DMS79 treated with DMSO at 0.1 percent for 48 hours (cell line): Measurements from ENCODE around the gene MYO18B.

Experiments used
- DNase-seq: peaks from one replicate; lab custom pipeline; 2025; lab: John Stamatoyannopoulos, UW

MYO18B gene

DNA sequence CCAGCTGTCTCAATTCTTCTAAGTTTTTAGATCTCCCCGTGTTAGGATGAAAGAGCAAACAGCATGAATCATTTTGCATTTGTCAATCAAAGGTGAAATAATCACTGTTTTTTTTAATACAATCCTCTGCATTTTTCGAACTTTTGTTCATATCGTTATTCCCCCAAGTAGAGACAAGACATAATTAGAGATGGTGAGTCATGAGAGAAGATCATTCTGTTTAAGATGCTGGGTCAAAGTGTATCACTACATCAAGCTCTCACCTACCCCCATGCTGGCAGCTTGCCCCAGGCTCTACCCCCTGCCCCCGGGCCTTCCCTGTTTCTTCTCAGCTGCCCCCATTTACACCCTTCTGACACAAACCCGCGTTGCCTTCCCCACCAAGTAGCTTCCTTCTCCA is 30.5 kb upstream of the MYO18B start:
- DNase-seq = no peak

DNA sequence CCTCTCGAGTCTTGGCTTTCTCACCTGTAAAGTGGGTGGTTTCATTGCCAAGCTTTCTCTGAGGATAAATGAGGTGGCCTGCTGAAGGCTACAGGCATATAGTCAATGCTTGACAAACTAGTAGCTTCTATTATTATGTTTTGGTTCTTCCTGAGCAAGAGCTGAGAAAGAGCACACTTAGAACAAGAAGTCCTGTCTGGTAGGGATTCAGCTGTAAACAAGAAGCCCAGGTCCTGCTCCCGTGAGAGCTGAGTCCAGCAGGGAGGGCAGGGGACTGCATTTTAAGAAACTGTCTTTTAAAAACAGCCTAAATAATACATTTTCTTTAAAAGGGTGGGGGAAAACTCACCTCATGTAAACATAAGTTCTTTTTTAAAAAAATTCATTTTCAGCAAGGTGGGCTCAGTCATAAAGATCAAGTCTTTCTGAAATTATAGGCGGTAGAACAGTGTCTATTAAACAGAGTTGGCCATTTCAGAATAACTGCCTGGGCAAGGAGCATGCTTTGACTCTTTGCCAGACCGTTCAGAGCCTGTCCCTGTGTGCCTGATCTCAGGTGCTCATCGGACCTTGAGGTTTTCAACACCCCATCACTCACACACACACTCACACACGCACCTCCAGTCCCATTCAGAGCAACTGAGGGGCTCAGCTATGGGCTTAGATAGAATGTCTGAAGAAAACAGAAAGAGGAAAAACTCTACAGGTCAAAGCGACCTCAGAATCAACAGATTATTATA is 29.2 kb upstream of the MYO18B start:
- peak; percentile 12 for DNase-seq

DNA sequence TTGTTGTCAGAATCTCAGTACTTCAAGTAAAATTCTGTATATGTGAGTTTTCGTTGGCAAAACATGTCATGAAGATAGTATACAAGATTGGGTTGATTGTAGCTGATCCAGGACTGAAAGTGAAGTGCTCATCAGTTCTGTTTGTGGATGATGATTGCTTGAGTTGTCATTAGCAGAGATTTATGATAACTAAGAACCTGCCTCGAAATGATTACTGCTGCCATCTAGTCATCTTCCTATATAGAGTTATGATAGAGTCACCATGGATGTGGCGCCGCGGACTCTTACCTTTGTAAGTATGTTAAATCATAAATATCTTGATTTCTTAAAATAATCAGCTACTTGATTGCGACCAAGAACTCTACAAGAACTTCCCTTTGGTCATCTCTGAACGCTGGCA is 27.9 kb upstream of the MYO18B start:
- DNase-seq = no peak

DNA sequence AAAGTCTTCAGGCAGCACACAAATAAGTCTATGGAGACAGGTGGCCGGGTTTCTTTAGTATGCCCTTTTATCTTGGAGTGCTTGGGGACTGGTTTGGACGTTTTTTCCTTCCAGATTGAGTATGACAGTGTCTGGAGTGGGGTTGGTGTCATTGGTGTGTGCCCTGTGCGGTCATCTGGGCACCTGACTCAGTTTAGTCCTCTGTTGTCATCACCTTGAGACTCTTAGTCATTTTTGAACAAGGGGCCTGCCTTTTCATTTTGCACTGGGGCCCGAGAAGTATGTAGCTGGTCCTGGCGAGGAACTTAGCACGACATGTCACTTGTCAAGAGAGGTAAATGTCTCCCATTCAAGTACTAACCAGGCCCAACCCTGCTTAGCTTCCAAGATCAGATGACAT is 27.2 kb upstream of the MYO18B start:
- DNase-seq = no peak

DNA sequence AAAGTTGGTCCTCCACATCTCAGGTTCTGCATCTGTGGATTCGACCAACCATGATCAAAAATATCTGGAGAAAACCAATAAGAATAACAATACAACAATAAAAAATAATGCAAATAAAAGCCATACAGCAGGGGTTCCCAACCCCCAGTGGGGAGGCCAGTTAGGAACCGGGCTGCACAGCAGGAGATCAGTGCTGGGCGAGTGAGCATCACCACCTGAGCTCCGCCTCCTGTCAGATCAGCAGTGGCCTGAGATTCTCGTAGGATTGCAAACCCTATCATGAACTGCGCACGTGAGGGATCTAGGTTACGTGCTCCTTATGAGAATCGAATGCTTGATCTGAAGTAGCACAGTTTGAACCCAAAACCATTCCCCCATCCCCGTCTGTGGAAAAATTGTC is 25.4 kb upstream of the MYO18B start:
- DNase-seq = no peak

DNA sequence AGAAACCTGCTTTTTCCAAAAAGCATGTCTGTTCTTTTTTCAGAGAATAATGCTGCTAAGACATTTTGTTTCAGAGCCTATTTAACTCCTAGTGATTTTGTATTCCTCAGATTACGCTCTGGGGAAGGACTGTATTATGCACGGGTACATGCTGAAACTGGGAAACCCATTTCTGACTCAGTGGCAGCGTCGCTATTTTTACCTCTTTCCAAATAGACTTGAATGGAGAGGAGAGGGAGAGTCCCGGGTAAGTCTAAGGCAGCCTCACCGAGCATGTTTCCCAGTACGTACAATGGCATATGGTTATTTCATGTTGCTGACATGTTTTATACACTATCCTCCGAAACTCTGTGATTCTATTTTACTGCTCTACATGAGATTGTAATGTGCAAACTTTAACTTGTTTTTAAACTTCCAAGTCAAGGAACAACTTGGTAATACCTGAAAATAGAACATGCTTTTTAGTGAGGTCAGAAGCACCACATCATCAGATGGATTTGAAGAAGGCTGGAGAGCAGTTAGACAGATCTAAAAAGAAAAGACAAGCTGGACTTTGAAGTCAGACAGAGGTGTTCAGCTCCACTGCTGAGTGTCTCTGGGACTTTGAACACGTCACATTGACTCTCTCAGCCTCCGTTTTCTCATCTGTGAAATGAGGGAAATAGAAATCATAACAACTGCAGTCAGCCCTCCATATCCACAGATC is 23.7 kb upstream of the MYO18B start:
- no peak for DNase-seq

DNA sequence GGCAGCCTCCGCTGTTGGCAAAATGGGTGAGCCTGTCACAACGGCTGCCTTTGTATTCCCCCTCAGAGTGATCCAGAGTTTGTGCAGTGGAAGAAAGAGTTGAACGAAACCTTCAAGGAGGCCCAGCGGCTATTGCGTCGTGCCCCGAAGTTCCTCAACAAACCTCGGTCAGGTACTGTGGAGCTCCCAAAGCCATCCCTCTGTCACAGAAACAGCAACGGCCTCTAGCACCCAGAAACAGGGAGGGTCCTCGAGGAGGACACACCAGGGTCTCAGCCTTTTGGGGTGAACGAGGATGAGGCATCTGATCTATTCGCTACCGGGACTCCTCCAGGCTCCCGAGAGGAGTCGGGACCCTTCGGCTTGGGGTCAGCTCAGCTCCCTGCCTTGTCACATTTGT is 19.8 kb upstream of the MYO18B start:
- DNase-seq = no peak

DNA sequence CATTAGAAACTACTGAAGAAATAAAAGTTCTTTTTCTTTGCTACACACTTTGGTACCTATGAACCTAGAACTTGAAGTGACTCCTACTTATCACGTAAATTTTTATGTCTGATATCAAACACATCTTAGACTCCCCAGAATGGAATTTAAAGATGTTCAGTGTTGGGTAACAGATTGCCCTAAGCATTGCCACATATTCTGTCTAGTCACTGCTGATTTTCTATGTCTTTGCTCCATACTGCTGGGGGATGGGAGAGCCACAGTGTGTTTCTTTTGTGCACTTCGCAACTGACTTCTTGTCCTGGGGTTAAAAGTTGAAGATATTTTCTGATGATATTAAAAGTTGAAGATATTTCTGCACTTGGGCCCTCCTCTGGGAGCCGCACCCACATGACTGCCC is 19.4 kb upstream of the MYO18B start:
- DNase-seq = no peak

DNA sequence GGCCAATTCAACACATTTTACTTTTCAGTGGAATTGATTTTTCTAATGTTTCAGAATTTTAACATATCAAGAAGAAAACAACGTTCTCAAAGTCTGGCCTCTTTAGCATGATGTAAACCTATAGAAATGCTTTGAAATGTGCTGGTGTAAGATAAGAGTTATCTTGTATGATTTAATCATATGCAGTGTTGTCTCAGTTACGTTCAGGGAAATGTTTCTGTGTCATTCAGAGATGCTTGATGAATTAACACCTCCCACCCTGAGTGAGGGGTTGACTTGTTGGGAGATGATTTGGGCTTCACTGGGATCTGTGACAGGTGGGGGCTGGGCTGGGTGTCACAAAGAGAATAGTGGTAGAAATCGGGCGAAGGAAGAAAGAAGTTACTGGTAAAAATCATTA is 15.7 kb upstream of the MYO18B start:
- no peak for DNase-seq

DNA sequence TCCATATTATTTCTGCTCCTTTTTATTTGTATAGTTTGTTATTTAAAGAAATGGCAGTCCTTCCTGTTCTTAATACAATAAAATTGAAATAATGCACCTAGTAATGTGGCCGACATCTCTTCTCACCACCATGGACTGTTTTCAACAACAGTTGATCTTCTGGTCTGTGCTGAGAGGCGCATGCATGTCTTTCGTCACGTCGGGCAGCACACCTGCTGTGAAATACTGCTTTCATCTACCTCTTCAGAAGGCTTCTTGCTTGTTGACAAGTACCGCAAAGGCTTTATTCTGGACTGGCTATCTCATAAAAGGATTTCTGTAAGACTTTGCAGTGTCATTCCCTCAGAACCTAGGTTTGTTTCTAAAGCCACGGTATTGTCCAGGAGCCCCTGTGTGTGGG is 13.9 kb upstream of the MYO18B start:
- peak; percentile 11 for DNase-seq

DNA sequence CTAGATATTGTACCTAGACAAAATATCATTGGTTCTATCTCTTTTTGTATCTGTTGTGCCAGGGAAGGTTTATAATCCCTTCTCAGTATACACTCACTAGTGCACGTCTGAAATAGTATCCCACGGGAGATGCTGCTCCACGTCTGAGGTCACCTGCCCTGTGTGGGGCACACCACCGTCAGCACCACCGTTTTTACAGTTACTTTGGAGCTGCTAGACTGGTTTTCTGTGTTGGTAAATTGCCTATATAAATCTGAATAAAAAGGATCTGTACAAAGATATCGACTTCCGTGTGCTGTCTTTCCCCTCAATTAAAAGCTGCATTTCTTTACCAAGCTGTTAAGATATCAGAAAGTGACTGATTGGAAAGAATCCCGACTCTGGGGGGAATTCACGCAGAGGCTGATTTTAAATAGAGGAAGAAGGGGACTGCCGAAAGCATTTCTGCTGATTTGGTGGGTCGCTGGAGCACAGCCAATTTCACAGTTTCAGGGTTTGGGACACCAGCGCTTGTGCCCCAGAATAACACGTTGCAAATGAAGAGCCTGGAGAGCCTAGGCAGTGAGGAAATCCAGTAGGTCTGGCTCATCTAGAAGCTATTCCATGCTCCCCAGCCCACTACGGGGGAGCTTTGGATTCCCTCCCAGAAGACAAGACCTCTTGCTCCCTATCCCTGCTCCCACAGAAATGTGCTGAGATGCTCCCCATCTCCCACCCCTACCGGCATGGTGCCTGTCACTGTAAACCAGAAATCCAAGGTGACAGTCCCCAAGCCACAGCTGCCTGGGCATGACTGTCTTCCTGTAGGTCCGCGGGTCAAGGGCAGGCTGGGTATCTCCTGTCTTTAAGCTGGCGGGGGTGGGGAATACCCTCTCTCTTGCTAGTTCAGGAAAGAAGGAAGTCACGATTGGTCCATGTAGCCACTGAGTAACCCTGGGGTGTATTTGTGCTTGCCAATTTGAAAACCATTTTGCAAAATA is 12.7 kb upstream of the MYO18B start:
- peak; percentile 0 for DNase-seq

DNA sequence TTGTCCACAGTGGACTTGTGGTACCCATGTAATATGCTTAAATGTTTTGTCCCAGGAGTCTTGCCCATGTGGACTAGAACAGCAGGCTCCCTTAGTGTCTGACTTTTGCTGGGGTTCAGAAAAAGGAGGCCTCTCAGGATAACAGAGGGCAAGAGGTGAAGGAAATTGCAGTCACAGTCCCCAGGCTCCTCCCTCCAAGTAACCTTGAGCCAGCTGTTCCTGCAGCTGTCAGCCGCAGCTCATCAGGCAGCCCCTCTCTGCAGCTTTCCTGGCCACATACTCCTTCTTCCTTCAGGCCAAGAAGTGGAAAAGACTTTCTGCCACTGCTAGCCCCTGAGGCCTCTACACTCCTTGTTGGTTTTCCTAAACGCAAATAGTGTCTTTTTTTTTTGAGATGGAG is 6.3 kb upstream of the MYO18B start:
- no peak for DNase-seq

DNA sequence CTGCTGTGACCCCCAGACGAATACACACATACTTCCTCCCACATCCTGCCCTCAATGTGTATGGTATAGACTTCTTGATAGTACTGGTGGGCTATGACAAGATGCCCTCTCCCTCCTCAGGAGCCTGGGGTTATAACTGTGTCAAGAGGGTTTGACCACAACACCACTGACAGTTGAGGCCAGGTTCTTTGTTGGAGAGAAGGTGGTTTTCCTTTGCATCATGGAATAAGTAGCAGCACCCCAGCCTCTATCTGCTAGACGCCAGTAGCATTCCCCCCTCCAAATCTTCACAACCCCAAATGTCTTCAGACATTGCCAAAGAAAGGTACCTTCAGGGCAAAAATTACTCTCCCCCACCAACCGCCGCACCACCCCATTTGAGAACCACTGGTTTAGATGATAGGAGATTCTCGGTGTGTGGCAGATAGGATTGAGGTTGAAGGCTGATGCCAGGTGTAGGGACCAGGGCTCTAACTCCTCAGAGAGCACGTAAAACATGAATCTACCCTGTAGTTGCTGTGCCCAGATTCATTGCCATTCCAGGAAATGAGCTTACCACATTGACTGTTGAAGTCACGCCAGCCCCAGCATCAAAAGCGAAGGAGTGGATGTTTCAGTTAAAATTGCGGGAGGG is 5.5 kb upstream of the MYO18B start:
- DNase-seq = no peak

DNA sequence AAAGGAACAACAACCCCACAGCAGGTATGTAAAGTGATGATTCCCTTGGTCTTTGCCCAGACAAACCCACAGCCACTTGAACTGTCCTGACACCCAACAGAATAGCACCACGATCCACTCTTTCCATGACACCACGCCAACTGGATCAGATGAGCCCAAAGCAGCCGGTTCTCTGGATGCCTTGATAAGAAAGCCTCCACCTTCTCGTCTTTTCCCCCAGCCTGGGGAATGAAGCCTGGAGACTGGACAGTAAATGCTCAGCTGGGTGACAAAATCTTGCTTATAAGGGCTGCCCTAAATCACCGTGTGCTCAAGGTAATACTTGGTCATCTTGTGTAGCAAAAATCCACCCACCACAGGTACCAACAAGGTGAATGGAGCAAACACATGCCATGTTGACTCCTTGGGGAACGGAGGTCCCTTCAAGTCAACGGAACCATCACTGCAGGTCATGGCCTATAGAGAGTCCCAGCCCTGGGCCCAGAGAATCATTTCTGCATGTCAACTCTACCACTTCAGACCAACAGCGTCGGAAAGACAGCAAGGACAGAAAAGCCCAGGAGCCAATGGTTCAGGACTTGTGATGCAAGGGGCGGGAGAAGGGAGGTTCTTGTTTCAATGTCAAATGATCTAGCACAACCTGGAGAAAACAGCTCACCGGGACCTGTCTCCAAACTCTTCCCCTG is 2.2 kb upstream of the MYO18B start:
- no peak for DNase-seq

DNA sequence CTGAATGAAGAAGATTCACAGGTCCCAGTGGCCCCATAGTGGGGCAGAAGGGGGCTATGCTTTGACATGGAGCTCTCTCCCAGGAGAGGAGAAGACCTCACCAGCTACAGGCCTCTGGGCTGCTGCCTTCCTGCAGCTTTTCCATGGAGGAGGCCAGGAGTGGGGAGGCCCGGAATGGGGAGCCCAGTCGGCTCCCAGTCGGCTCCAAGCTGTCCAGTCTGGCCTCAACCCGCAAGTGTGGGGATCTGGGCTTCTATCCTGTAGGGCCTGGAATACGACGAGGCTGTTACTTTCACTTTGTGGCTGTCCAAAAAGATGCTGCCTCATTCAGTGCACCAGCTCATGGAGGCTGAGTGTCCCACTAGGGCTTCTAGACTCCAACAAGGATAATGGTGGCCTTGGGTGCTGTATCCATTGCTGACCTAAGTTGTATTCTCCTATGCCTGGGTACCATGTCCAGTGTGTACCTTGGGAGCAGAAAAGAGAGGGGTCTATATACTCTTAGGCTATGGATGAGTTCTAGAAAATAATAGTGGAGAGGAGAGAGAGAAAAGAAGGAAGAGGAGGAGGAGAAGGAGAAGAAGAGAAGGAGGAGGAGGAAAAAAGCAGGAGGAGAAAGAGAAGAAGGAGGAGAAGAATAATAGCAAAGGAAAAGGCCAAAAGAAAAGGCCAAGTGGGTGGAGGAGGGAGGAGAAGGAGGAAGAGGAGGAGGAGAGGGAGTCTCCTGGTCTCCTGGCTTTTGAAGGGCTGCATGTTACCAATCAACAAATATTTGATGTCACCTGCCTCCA is 1.1 kb downstream of the MYO18B start:
- no peak for DNase-seq

DNA sequence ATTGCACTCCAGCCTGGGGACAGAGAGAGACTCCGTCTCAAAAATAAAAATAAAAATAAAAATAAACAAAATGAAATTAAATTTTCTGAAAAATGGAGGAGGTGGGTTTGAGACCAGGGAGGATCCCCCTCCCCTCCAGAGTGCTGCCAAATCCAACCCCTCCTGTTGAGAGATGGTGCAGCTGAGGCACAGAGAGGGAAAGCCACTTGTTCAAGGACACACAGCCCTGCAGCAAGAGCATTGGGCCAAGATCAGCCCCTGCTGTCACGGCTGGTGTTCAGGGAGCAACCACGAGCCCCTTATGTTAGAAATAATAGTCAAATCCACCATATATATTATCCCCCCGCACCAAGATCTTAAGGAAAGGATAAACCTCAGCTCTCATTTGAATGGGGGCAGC is 2.7 kb downstream of the MYO18B start:
- DNase-seq = no peak

DNA sequence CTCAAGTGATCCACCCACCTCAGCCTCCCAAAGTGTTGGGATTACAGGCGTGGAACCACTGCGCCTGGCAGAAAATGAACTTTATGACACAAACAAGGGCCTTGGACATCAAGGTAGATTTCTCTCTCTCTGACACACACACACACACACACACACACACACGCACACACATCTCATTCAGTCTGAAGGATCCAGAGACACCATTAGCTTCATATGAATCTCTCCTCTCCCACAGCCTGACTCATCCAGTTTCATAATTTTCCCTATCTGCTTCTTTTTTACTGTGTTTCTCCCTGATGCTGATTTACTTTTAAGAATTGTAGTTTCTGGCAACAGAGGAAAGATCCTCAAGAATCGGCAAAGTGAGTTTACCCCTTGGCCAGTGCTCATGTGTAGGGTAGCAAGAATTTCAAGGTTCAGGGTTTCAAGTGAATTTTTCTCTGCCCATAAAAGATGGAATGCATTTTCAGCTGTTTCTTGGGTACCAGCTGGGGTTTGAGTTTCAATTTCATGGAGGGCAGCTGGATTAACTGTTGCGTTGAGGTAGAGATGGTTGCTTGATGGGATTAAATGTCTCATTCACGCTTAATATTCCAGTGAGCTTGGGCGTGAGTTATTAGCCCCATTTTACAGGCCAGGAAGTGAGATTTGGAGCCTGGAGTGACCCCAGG is 3.5 kb downstream of the MYO18B start:
- DNase-seq = no peak

DNA sequence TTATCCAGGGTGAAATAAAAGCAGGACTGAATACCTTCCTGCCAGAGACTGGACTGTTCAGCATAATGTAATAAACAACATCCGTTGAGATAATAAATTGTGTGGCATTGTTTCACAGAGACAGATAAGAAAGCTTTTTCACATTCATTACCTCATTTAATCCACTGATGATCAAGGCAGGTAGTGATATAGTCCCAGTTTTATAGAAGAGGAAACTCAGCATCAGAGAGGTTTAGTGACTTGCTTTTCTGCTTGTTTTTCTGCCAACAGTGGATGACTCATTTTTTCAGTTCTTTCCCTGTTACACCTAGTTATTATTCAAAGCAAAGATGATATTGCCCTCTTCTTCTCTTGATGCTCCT is 4.0 kb downstream of the MYO18B start:
- DNase-seq = no peak

DNA sequence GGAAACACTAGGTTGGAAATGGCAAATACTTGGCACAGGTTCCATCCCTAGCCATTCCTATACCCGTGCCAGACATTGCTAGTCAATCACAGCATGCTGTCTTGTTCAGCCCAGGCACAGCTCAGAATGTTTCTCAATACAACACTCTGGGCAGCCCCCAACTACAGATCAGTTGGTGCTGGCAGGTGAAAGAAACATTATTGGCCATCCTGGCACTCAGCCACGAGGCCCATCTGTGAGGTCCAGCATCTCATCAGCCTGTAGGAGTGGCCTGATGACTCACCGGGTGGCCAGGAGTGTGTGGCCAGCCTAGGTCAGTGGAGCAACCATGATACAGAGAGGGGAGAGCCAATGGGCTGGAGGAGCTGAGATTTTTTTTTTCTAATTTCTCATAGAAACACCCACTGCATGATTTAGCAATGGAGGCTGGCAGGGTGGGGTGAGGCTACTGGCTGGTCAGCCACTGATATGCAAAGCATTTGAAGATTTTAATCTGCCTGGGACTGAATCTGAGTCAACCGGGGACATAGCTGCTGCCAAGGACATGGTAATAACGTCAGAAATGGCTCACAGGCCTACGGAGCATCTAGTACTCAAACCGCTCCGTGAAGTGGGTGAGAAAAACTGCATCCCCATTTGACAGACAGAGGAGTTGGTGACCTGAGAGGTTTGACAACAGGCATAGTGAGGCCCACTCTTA is 5.4 kb downstream of the MYO18B start:
- no peak for DNase-seq

DNA sequence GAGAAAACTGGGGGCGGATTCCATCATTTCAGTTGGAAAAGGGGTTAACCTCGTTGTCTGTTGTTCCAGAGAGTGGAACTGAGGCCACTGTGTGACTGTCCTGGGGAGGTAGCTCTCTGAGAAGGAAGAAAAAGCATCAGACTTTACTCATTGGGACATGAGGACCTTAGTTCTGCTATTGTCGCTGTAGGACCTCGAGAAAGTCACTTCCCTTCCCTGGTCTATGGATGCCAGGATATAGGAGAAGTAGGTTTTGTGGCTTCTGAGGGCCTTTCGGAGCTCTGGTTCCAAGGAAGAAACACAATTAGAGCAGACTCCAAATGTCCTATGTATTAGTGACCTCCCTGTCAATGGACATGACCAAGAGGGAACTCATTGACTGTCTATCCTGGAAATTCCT is 6.2 kb downstream of the MYO18B start:
- DNase-seq = no peak
